GM03348 (cell line): ENCODE results near the gene FER.
"Not testable (repeated sequence)": the region's sequence is repeated elsewhere in the genome, so short reads cannot be mapped to it uniquely, and the experiment has no call there.

Source experiments
- DNase-seq: peaks from one replicate; pipeline ENCODE4 v3.0.0; 2012; ENCODE audit warnings: low spot score

Gene FER

GRCh38 chr5:109035436-109035835 lies 287.7 kb downstream of the FER start:
- DNase-seq = no peak

GRCh38 chr5:109038209-109038840 lies 290.6 kb downstream of the FER start:
- DNase-seq = peak; percentile 25

GRCh38 chr5:109041317-109041716 lies 293.6 kb downstream of the FER start:
- no peak for DNase-seq

- no peak for DNase-seq
These were observed 298.0 kb downstream of the FER start for GRCh38 chr5:109045710-109046109.

- DNase-seq = no peak
These were observed 301.9 kb downstream of the FER start for GRCh38 chr5:109049565-109049964.

- not testable (repeated sequence) for DNase-seq
These were observed 302.6 kb downstream of the FER start for GRCh38 chr5:109050321-109050720.

GRCh38 chr5:109052216-109052615 lies 304.5 kb downstream of the FER start:
- not testable (repeated sequence) for DNase-seq

- DNase-seq = peak; percentile 6
These were observed 306.3 kb downstream of the FER start for GRCh38 chr5:109053995-109054417.

GRCh38 chr5:109060378-109061025 lies 312.8 kb downstream of the FER start:
- DNase-seq = no peak

GRCh38 chr5:109062664-109063063 lies 315.0 kb downstream of the FER start:
- peak; percentile 44 for DNase-seq

GRCh38 chr5:109063223-109063622 lies 315.5 kb downstream of the FER start:
- peak; percentile 43 for DNase-seq

- no peak for DNase-seq
These were observed 329.0 kb downstream of the FER start for GRCh38 chr5:109076741-109077140.

GRCh38 chr5:109078448-109078847 lies 330.8 kb downstream of the FER start:
- DNase-seq = no peak

GRCh38 chr5:109080481-109080880 lies 332.8 kb downstream of the FER start:
- DNase-seq = no peak

- DNase-seq = no peak
These were observed 333.2 kb downstream of the FER start for GRCh38 chr5:109080896-109081295.

GRCh38 chr5:109083937-109084336 lies 336.2 kb downstream of the FER start:
- DNase-seq = no peak

- no peak for DNase-seq
These were observed 341.5 kb downstream of the FER start for GRCh38 chr5:109089191-109089590.

GRCh38 chr5:109099081-109099480 lies 351.4 kb downstream of the FER start:
- DNase-seq = peak; percentile 9

- no peak for DNase-seq
These were observed 353.3 kb downstream of the FER start for GRCh38 chr5:109100971-109101370.

GRCh38 chr5:109102096-109102690 lies 354.5 kb downstream of the FER start:
- DNase-seq = no peak

- peak; percentile 74 for DNase-seq
These were observed 358.1 kb downstream of the FER start for GRCh38 chr5:109105631-109106267.

GRCh38 chr5:109111680-109112079 lies 364.0 kb downstream of the FER start:
- DNase-seq = no peak

GRCh38 chr5:109113608-109114007 lies 365.9 kb downstream of the FER start:
- DNase-seq = no peak
